GM12875 (cell line): ENCODE results near the gene RAB8A.

Experiments
- H3K4me3 ChIP-seq: one replicate; pipeline ENCODE4 v1.5.1; 2011; ENCODE audit warnings: low read depth, low read length, control low read depth
- CTCF ChIP-seq: IDR thresholded peaks from 2 replicates; pipeline ENCODE4 v1.5.1; 2011; ENCODE audit warnings: low read depth, mild to moderate bottlenecking, control low read depth, inconsistent platforms, low read length, moderate library complexity, borderline replicate concordance; ENCODE audit not compliant: insufficient read depth

Gene RAB8A

GRCh38 chr19:16134510-16134909, 22.8 kb downstream of the RAB8A start:
- H3K4me3 ChIP-seq, result no peak overlapping the region
- no peak for TF ChIP-seq CTCF

GRCh38 chr19:16135430-16136127, 23.9 kb downstream of the RAB8A start:
- no peak for TF ChIP-seq CTCF
- no peak overlapping the region for H3K4me3 ChIP-seq

- no peak for TF ChIP-seq CTCF
Measured at GRCh38 chr19:16136185-16136999, 24.7 kb downstream of the RAB8A start.

GRCh38 chr19:16139752-16140151, 28.1 kb downstream of the RAB8A start:
- no peak for TF ChIP-seq CTCF
- H3K4me3 ChIP-seq, result peak overlapping the region; percentile 35

More at GRCh38 chr19:16136185-16136999, 24.7 kb downstream of the RAB8A start:
- no peak overlapping the region for H3K4me3 ChIP-seq

- peak; percentile 32; the same call in 1 of the 2 replicates for TF ChIP-seq CTCF
- H3K4me3 ChIP-seq, result no peak overlapping the region
Measured at GRCh38 chr19:16141043-16141442, 29.4 kb downstream of the RAB8A start.

GRCh38 chr19:16142032-16142580, 30.4 kb downstream of the RAB8A start:
- H3K4me3 ChIP-seq, result no peak overlapping the region
- no peak for TF ChIP-seq CTCF
